CD4-positive, alpha-beta T cell treated with Interferon alpha-2 for 1 hour (primary cell): Measurements from ENCODE around the gene ART5.
A peak's percentile ranks its signal among the peaks of the same experiment; 100 is the strongest.
"Not testable (repeated sequence)": the region's sequence is repeated elsewhere in the genome, so short reads cannot be mapped to it uniquely, and the experiment has no call there.

Source experiments
- DNase-seq, 2 donors: peaks; one replicate each; pipeline ENCODE4 v3.0.0-alpha.2; 2020 to 2022

ART5 gene

GRCh38 chr11:3655547-3655946 is 13.8 kb upstream of the ART5 start:
- DNase-seq = no peak

- DNase-seq = not testable (repeated sequence)
Observed at GRCh38 chr11:3652514-3652913, 10.7 kb upstream of the ART5 start.

- not testable (repeated sequence) for DNase-seq
Observed at GRCh38 chr11:3649374-3649773, 7.6 kb upstream of the ART5 start.

- DNase-seq = not testable (repeated sequence)
Observed at GRCh38 chr11:3648843-3649242, 7.1 kb upstream of the ART5 start.

- no peak for DNase-seq
Observed at GRCh38 chr11:3645552-3645951, 3.8 kb upstream of the ART5 start.

GRCh38 chr11:3644817-3645235 is 3.0 kb upstream of the ART5 start, which contains the start of gene ART1:
Gene ART1, plus strand, starts transcription at chr11:3645128. Its CDS starts 14,086 bp downstream, at chr11:3659214.
- no peak for DNase-seq

GRCh38 chr11:3643102-3643546 is 1.3 kb upstream of the ART5 start:
- DNase-seq = not testable (repeated sequence)

- peak; percentile 82 to 84 for DNase-seq
Observed at GRCh38 chr11:3642071-3642951, 519 bp upstream of the ART5 start.

GRCh38 chr11:3641191-3641590 is 601 bp downstream of the ART5 start:
- no peak for DNase-seq

GRCh38 chr11:3639841-3640240 is 2.0 kb downstream of the ART5 start:
- DNase-seq = no peak

GRCh38 chr11:3638513-3638912 is 3.3 kb downstream of the ART5 start:
- DNase-seq = no peak

GRCh38 chr11:3637201-3637600 is 4.6 kb downstream of the ART5 start:
- DNase-seq = no peak

GRCh38 chr11:3635641-3636375 is 6.0 kb downstream of the ART5 start:
- DNase-seq = no peak

GRCh38 chr11:3632070-3632660 is 9.6 kb downstream of the ART5 start:
- DNase-seq = no peak

- no peak for DNase-seq
Observed at GRCh38 chr11:3631331-3631730, 10.5 kb downstream of the ART5 start.

- no peak for DNase-seq
Observed at GRCh38 chr11:3627291-3627690, 14.5 kb downstream of the ART5 start.

GRCh38 chr11:3626250-3626960 is 15.4 kb downstream of the ART5 start:
- DNase-seq = peak in 1 of 2 donors; percentile 26

GRCh38 chr11:3623767-3624458 is 17.9 kb downstream of the ART5 start:
- DNase-seq = no peak

GRCh38 chr11:3623121-3623520 is 18.7 kb downstream of the ART5 start:
- DNase-seq = no peak

- no peak for DNase-seq
Observed at GRCh38 chr11:3622521-3622920, 19.3 kb downstream of the ART5 start.

- no peak for DNase-seq
Observed at GRCh38 chr11:3617990-3618389, 23.8 kb downstream of the ART5 start.
